Panc1 (cell line): ENCODE measurements around the gene BICRAL. TPM values are rescaled to one million over a fixed set of nuclear protein-coding genes. Genes with fewer than 3 reads are reported as not detected.
A peak's percentile ranks its signal among the peaks of the same experiment; 100 is the strongest.

Experiments used
- ATAC-seq: fragments of 200-7000 bp; cut with Tn5 transposase; 2 replicates; pipeline ENCODE4 v1.9.1; 2020; ENCODE audit warnings: mild to moderate bottlenecking, moderate library complexity
- BruUV-seq: library from RNA; stranded (reverse); fragments of 400-500 nt; replicated peaks from 2 replicates; lab custom pipeline; 2021; lab: Mats Ljungman, UMichigan
- CTCF ChIA-PET: fragments of 300-600 bp; sonication (Branson Sonifier 250); formaldehyde crosslinking; loops from one replicate; lab custom pipeline; 2022; ENCODE audit warnings: antibody characterized with exemption; lab: Charles Lee
- POLR2A ChIA-PET: fragments of 300-600 bp; sonication (Branson Sonifier 250); formaldehyde crosslinking; loops from one replicate; lab custom pipeline; 2022; ENCODE audit warnings: antibody characterized with exemption; lab: Charles Lee
- DNase-seq: peaks from one replicate; pipeline ENCODE4 v3.0.0-alpha.2; 2010; ENCODE audit warnings: low read depth, low spot score
- H3K27ac ChIP-seq: 2 replicates; pipeline ENCODE4 v1.5.1; 2011; ENCODE audit warnings: mild to moderate bottlenecking, low read length, inconsistent platforms
- H3K27me3 ChIP-seq: fragments of 200-500 bp; sonication (Bioruptor generic); 2 replicates; pipeline ENCODE4 v1.6.0; 2014; ENCODE audit warnings: low read length, inconsistent platforms; ENCODE audit not compliant: control insufficient read depth, insufficient read depth
- H3K36me3 ChIP-seq: fragments of 200-500 bp; sonication (Bioruptor generic); 2 replicates; pipeline ENCODE4 v1.5.1; 2014; ENCODE audit warnings: inconsistent platforms, mild to moderate bottlenecking, low read length, moderate library complexity; ENCODE audit not compliant: control insufficient read depth, insufficient read depth
- H3K4me1 ChIP-seq: 2 replicates; pipeline ENCODE4 v1.5.1; 2011; ENCODE audit warnings: inconsistent platforms, mild to moderate bottlenecking, low read length, moderate library complexity; ENCODE audit not compliant: control insufficient read depth, insufficient read depth
- H3K4me3 ChIP-seq, 2 experiments: 2 replicates each; pipeline ENCODE4 v1.5.1; 2011 to 2012; ENCODE audit warnings: low read depth in 2 of 2, low read length in 2 of 2, mild to moderate bottlenecking in 2 of 2, inconsistent platforms in 1 of 2, moderate library complexity in 1 of 2
- H3K9me3 ChIP-seq: fragments of 200-500 bp; sonication (Bioruptor generic); 2 replicates; pipeline ENCODE4 v1.5.1; 2014; ENCODE audit warnings: low read depth, mild to moderate bottlenecking, inconsistent platforms, low read length, moderate library complexity; ENCODE audit not compliant: control insufficient read depth, insufficient read depth
- CTCF ChIP-seq: fragments of 450-650 bp; IDR thresholded peaks from 2 replicates; pipeline ENCODE4 v1.5.1; 2017; ENCODE audit warnings: mild to moderate bottlenecking
- POLR2AphosphoS5 ChIP-seq: IDR thresholded peaks from 2 replicates; pipeline ENCODE4 v1.6.1; 2012; ENCODE audit warnings: mild to moderate bottlenecking, low read depth, low read length, moderate library complexity
- SIN3A ChIP-seq: IDR thresholded peaks from 2 replicates; pipeline ENCODE4 v1.6.1; 2012; ENCODE audit warnings: low read depth, mild to moderate bottlenecking, low read length, moderate library complexity, borderline replicate concordance; ENCODE audit not compliant: insufficient read depth
- TCF7L2 ChIP-seq: IDR thresholded peaks from 2 replicates; pipeline ENCODE4 v1.6.1; 2011; ENCODE audit warnings: mild to moderate bottlenecking, low read depth, low read length, inconsistent platforms
- in situ Hi-C: cut with HindIII; loops from 2 replicates; pipeline ENCODE4 v1.10.0; 2016; ENCODE audit warnings: low sequenced_read_pairs, low pct_unique_long_range_greater_than_20kb
- intact Hi-C: fragments of 100-400 bp; cut with micrococcal nuclease; formaldehyde crosslinking; loops from one replicate; pipeline ENCODE4 v1.10.0; 2022; ENCODE audit not compliant: unreplicated experiment
- total RNA-seq: library from RNA; stranded (reverse); gene quantifications from one replicate; pipeline ENCODE4 v1.2.1, GENCODE V29; 2021; ENCODE audit not compliant: unreplicated experiment
- TF ChIP-seq, protein P1 (sequence below), 2 experiments: IDR thresholded peaks; 2 replicates each; pipeline ENCODE4 v1.6.1; 2011 to 2012; ENCODE audit warnings: low read depth in 2 of 2, control low read depth in 1 of 2, low read length in 1 of 2, mild to moderate bottlenecking in 1 of 2, moderate library complexity in 1 of 2; ENCODE audit not compliant: insufficient read depth in 1 of 2

The BICRAL gene
- total RNA-seq, 1 experiment from 2014 or later, result 12.9 TPM

- Histone ChIP-seq H3K27me3 (no peaks in the 10 kb centered on the region), H3K9me3 (no peaks in the 10 kb centered on the region), H3K27ac (no peak overlapping the region), H3K4me1 (no peaks in the 10 kb centered on the region), H3K36me3 (peaks cover 2% of the 10 kb centered on the region), H3K4me3 (no peak overlapping the region)
- in situ Hi-C loops, result no loop called here
- DNase-seq, result no peak
- ChIA-PET CTCF (no interaction called here), POLR2A (no interaction called here)
- ATAC-seq, result no peak
- no TSS peak for BruUV-seq
- TF ChIP-seq TCF7L2 (no peak), SIN3A (no peak), POLR2AphosphoS5 (no peak), CTCF (no peak)
- TF ChIP-seq, protein P1, sequence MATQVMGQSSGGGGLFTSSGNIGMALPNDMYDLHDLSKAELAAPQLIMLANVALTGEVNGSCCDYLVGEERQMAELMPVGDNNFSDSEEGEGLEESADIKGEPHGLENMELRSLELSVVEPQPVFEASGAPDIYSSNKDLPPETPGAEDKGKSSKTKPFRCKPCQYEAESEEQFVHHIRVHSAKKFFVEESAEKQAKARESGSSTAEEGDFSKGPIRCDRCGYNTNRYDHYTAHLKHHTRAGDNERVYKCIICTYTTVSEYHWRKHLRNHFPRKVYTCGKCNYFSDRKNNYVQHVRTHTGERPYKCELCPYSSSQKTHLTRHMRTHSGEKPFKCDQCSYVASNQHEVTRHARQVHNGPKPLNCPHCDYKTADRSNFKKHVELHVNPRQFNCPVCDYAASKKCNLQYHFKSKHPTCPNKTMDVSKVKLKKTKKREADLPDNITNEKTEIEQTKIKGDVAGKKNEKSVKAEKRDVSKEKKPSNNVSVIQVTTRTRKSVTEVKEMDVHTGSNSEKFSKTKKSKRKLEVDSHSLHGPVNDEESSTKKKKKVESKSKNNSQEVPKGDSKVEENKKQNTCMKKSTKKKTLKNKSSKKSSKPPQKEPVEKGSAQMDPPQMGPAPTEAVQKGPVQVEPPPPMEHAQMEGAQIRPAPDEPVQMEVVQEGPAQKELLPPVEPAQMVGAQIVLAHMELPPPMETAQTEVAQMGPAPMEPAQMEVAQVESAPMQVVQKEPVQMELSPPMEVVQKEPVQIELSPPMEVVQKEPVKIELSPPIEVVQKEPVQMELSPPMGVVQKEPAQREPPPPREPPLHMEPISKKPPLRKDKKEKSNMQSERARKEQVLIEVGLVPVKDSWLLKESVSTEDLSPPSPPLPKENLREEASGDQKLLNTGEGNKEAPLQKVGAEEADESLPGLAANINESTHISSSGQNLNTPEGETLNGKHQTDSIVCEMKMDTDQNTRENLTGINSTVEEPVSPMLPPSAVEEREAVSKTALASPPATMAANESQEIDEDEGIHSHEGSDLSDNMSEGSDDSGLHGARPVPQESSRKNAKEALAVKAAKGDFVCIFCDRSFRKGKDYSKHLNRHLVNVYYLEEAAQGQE (IDR thresholded peaks at IDR 0.05; ENCODE audit: insufficient read depth in 1 of 2, low read depth in 2 of 2, low read length in 1 of 2), result no peak
- intact Hi-C loops, result no loop called here
These were observed 82.8 kb downstream of the BICRAL start for GRCh38 chr6:42864602-42865001.

DNA sequence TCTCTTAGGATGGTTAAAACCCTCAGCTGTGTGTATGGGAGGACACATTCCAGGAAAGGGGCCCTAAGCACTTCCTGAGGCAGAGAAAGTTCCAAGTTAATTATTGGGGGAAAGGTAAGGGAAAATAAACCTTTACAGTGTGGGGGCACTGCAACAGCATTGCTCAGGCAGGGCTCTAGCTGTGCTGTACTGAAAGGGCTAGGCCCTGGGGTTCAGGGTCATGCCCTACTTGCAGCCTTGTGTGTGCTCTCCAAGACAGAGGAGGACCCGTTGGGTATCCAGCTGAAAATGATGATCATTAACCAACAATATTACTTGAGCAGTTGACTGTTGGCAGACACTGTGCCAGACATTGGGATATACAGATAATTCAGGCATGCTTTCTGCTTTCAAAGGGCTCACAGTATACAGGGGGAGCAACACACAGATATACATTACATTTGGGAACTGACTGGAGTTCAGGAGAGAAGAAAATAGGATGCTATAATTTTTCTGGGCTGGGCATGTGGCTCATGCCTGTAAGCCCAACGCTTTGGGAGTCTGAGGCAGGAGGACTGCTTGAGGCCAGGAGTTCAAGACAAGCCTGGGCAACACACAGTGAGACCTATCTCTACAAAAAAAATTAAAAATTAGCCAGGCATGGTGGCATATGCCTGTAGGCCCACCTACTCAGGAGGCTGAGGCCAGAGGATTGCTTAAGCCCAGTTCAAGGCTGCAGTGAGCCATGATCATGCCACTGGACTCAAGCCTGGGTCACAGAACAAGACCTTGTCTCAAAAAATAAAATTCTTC, 88.5 kb downstream of the BICRAL start:
- in situ Hi-C loops, result no loop called here
- POLR2A ChIA-PET, result interaction anchor here (0.6 kb wide), 1 partner anchor 52 kb away, joined by 11 read pairs; no protein-coding TSS in a partner anchor

GRCh38 chr6:42871711-42872110, 89.9 kb downstream of the BICRAL start:
- TF ChIP-seq CTCF (no peak), POLR2AphosphoS5 (no peak), TCF7L2 (no peak), SIN3A (no peak)
- TF ChIP-seq, protein P1 (IDR thresholded peaks at IDR 0.05; ENCODE audit: insufficient read depth in 1 of 2, low read depth in 2 of 2, low read length in 1 of 2), result no peak
- Histone ChIP-seq H3K4me3 (no peak overlapping the region), H3K4me1 (no peaks in the 10 kb centered on the region), H3K36me3 (peaks cover 2% of the 10 kb centered on the region; the same call in 1 of the 2 replicates), H3K27me3 (no peaks in the 10 kb centered on the region), H3K9me3 (no peaks in the 10 kb centered on the region), H3K27ac (no peak overlapping the region)
- BruUV-seq, result no TSS peak
- ChIA-PET CTCF (no interaction called here), POLR2A (no interaction called here)
- in situ Hi-C loops, result no loop called here
- intact Hi-C loops, result no loop called here
- DNase-seq, result no peak
- ATAC-seq, result no peak

More for the DNA sequence above, 88.5 kb downstream of the BICRAL start:
- H3K4me3 ChIP-seq, result no peak overlapping the region
- no peaks in the 10 kb centered on the region for H3K27me3 ChIP-seq
- no TSS peak for BruUV-seq
- no peak for TF ChIP-seq POLR2AphosphoS5
- DNase-seq (no peak), ATAC-seq (peak; percentile 60; the same call in 1 of the 2 replicates)
- CTCF ChIA-PET, result no interaction called here
- H3K36me3 ChIP-seq, result peaks cover 2% of the 10 kb centered on the region; the same call in 1 of the 2 replicates
- intact Hi-C loops, result no loop called here
- H3K9me3 ChIP-seq, result no peaks in the 10 kb centered on the region
- H3K4me1 ChIP-seq, result no peaks in the 10 kb centered on the region
- H3K27ac ChIP-seq, result no peak overlapping the region
